Endothelial cell (in vitro differentiated cells): Measurements from ENCODE around the gene MEAF6. TPM values are rescaled to one million over a fixed set of nuclear protein-coding genes. Genes with fewer than 3 reads are reported as not detected.

Experiments used
- DNase-seq: peaks from one replicate; pipeline ENCODE4 v3.0.0; 2021; ENCODE audit warnings: low spot score
- H3K27ac Mint-ChIP-seq: one replicate; pipeline ENCODE4 v1.8.0; 2021; ENCODE audit warnings: mixed read lengths, inconsistent platforms; ENCODE audit not compliant: unreplicated experiment
- H3K27me3 Mint-ChIP-seq: one replicate; pipeline ENCODE4 v1.8.0; 2021; ENCODE audit warnings: mild to moderate bottlenecking, moderate library complexity, mixed read lengths, inconsistent platforms; ENCODE audit not compliant: unreplicated experiment
- H3K36me3 Mint-ChIP-seq: one replicate; pipeline ENCODE4 v1.8.0; 2021; ENCODE audit warnings: mild to moderate bottlenecking, low read depth, mixed read lengths, inconsistent platforms; ENCODE audit not compliant: unreplicated experiment
- H3K4me1 Mint-ChIP-seq: one replicate; pipeline ENCODE4 v1.8.0; 2021; ENCODE audit warnings: mild to moderate bottlenecking, mixed read lengths, inconsistent platforms; ENCODE audit not compliant: unreplicated experiment
- H3K4me3 Mint-ChIP-seq: one replicate; pipeline ENCODE4 v1.8.0; 2021; ENCODE audit warnings: mild to moderate bottlenecking, mixed read lengths, inconsistent platforms; ENCODE audit not compliant: unreplicated experiment
- H3K9me3 Mint-ChIP-seq: one replicate; pipeline ENCODE4 v1.8.0; 2021; ENCODE audit warnings: mixed read lengths, inconsistent platforms; ENCODE audit not compliant: unreplicated experiment
- CTCF ChIP-seq: fragments of 200-600 bp; sonication (generic); IDR thresholded peaks from one replicate; pipeline ENCODE4 v1.5.0; 2021; ENCODE audit warnings: antibody characterized with exemption; ENCODE audit not compliant: unreplicated experiment
- microRNA-seq: library from miRNA; unstranded; fragments of <30 nt; microRNA quantifications from one replicate; pipeline ENCODE4, GENCODE V29; 2020; ENCODE audit not compliant: unreplicated experiment
- total RNA-seq: library from RNA; stranded (reverse); fragmentation: NEBNext Ultra II Directional; extraction: Animal tissue kit (Norgen Biotek cat#: 25700); gene quantifications from one replicate; pipeline ENCODE4 v1.2.1, GENCODE V29; 2021; ENCODE audit not compliant: unreplicated experiment

Gene MEAF6
- total RNA-seq, 1 donor from 2014 or later = 50.6 TPM

GRCh38 chr1:37448691-37449417, 65.7 kb downstream of the MEAF6 start:
- Mint-ChIP-seq H3K9me3 (no peaks in the 10 kb centered on the region), H3K36me3 (no peaks in the 10 kb centered on the region), H3K27ac (no peak overlapping the region), H3K27me3 (peaks cover 4% of the 10 kb centered on the region), H3K4me3 (no peak overlapping the region), H3K4me1 (peaks cover 4% of the 10 kb centered on the region)
- no peak for TF ChIP-seq CTCF
- no peak for DNase-seq

- no peak for DNase-seq
- Mint-ChIP-seq H3K4me1 (peaks cover 4% of the 10 kb centered on the region), H3K27me3 (peaks cover 4% of the 10 kb centered on the region), H3K9me3 (no peaks in the 10 kb centered on the region), H3K27ac (no peak overlapping the region), H3K4me3 (no peak overlapping the region), H3K36me3 (no peaks in the 10 kb centered on the region)
- TF ChIP-seq CTCF = no peak
These were observed 66.4 kb downstream of the MEAF6 start for GRCh38 chr1:37448185-37448584.

- H3K9me3 Mint-ChIP-seq = no peaks in the 10 kb centered on the region
These were observed 67.7 kb downstream of the MEAF6 start for GRCh38 chr1:37446874-37447273.

GRCh38 chr1:37442644-37443043, 71.9 kb downstream of the MEAF6 start:
- DNase-seq = no peak
- Mint-ChIP-seq H3K27ac (no peak overlapping the region), H3K9me3 (no peaks in the 10 kb centered on the region), H3K27me3 (peaks cover 11% of the 10 kb centered on the region), H3K36me3 (no peaks in the 10 kb centered on the region), H3K4me1 (no peaks in the 10 kb centered on the region), H3K4me3 (no peak overlapping the region)
- no peak for TF ChIP-seq CTCF

More at GRCh38 chr1:37446874-37447273, 67.7 kb downstream of the MEAF6 start:
- Mint-ChIP-seq H3K4me1 (peaks cover under 1% of the 10 kb centered on the region), H3K36me3 (no peaks in the 10 kb centered on the region), H3K27ac (no peak overlapping the region), H3K4me3 (no peak overlapping the region), H3K27me3 (peaks cover 7% of the 10 kb centered on the region)
- TF ChIP-seq CTCF = no peak
- DNase-seq = no peak

Small RNA genes within 50 kb of the gene (microRNA-seq; reads per million reads assigned to microRNA genes)
- gene MIR5581 (0.90 reads per million, percentile 9 among the genes with 10 or more reads in this experiment), gene MIR6732 (0.83 reads per million, percentile 7 among the genes with 10 or more reads in this experiment)

Other genes with a start within 250 kb of the MEAF6 start
- gene ZC3H12A, start 40.2 kb downstream of the MEAF6 start, total RNA-seq = 5.4 TPM
- 21.4 TPM for gene SNIP1, start 39.5 kb upstream of the MEAF6 start, total RNA-seq
- gene DNALI1, start 42.2 kb upstream of the MEAF6 start, total RNA-seq = 13.0 TPM
- gene GNL2, start 81.2 kb upstream of the MEAF6 start, total RNA-seq = 38.9 TPM
- gene RSPO1, start 120.1 kb upstream of the MEAF6 start, total RNA-seq = not detected
- 7.8 TPM for gene CDCA8, start 177.8 kb upstream of the MEAF6 start, total RNA-seq